ENCODE results near the gene R3HCC1L.

R3HCC1L gene

DNA sequence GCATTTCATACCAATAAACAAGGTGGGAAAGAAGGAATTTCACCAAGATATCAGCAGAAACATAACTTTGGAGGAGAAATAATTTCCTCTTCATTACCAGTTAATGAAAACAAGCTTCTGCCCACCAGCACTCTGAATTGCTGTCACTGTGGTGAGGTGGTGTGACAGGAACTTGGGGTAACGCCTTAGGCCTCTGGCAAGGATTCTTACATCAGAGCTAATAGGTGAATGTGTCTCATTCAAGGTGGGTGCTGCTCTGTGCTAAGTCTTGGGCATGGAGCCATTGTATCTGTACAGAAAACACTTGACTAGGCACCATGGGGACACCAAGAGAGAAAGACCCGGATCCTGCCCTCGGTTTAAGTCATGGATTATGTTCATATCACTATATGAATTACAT lies 141.9 kb downstream of the R3HCC1L start:
- no peak for DNase-seq (ENCODE audit: low read depth, low spot score)

DNA sequence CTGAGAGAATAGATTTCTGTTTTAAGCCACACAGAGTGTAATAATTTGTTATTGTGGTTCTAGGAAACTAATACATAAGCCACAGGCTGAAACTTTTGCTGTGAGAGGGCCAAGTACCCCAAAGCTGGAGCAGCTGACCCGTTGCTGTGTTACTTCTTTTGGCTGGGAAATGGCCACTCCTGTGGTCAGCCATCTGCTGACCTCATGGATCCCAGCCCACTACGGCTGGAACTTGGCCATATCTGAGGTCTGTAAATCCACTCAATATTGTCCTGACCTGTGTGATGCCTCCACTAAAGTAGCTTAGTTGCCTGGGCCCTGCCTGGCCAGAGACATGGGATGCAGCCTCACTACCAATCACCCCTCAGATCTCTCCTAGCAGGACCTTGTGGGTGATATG lies 151.0 kb downstream of the R3HCC1L start:
- DNase-seq (ENCODE audit: low read depth, low spot score): no peak

DNA sequence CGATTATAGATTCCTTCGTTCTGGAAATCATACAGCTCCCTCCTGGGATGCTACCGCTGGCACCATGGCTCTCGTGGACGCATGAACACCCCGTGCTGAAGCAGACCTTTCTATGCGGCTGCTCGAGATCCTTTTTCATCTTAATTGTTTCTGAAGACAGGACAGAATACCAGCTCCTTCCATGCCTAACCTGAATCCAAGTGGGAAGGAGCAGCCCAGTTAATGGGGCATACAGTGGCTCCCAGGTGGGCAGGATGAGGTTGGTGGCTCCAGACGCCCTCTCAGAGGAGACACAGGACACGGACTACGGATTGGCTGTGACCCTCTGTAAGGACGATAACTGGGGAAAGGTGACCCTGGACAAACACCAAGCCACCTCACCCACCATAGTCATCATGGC lies 152.0 kb downstream of the R3HCC1L start:
- DNase-seq (ENCODE audit: low read depth, low spot score): no peak

DNA sequence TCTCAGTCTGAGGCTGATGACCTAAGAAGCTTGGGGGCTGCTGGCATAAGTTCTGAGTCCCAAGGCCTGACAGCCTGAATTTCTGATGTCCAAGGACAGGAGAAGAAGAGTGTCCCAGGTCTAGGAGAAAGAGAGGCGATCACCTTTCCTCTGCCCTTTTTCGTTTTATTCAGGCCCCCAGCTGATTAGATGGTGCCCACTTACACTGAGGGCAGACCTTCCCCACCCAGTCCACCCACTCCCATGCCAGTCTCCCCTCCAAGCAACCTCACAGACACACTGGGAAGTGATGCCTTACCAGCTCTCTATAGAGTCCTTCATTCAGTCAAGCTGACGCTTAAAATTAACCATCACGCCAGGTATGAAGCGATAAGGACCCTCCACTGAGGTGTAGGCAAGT lies 152.9 kb downstream of the R3HCC1L start:
- no peak for DNase-seq (ENCODE audit: low read depth, low spot score)

DNA sequence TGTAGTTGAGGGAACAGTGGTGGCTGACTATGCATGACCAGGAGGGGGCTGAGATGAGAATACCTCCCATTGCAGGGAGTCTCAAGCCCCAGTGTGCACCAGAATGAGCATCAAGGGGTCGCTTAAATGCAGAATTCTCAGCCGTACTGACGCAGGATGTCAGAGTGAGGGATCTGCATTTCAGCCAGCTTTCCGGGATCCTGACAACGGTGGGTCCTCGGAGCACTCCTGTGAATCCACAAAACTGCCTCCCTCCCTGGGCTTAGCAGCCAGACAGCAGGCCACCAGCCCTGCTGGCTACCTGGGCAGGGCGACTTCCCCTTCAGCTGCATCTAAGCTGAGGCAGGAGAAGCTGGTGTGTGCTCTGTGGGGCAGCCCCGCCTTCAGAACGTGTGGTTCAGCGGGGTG lies 155.3 kb downstream of the R3HCC1L start:
- DNase-seq (ENCODE audit: low read depth, low spot score): no peak

DNA sequence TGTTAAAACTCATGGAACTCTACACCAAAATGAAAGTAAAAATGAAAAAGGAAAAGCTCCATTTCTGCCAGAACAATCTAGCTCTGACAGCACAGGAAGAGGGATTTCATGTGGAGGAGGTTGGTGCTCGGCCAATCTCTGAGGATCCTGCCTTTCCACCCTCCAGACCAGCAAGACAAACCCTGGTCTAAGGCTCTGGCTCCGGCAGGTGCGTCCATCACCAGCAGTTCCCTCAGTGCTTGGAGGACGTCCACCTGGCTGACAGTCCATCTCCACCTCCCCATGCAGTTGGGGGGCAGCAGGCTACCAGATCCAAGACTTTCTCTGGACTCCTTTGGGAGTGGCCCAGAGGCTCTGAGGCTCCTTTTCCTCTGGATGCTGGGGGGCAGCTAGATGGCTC lies 158.5 kb downstream of the R3HCC1L start:
- DNase-seq (ENCODE audit: low read depth, low spot score): no peak

DNA sequence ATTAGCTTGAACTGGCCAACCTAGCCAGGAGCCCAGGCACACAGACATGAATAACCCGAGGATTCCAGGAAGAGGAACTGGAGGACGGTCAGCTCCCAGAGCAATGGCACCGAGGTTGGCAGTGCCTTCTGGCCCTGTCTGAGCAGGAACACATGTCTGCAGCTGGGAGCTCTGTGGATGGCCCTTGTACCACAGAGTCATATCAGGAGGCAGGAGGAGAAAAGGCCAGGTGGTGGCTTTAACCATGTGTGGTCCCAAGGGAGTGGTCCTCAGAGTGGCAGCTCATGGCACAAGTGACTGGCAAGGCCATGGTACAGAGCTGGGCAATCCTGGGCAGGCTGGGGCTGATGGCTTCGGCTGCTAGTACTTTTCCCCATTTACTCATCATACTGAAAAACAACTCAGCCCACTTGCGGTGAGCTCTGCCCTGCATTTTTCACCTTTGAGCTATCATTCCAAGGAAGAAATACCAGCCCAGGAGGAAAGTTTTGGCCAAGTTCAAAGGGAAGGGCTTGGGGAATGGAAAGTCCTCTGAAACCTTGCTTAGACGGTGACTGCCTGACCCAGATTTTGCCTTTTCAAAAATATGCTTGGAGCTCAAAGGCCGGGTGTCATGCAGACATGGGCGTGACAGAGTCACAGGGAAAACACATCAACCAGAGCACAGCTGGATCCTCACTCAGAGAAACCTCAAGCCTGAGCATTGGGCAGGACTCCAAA lies 159.3 kb downstream of the R3HCC1L start:
- DNase-seq (ENCODE audit: low read depth, low spot score): no peak

DNA sequence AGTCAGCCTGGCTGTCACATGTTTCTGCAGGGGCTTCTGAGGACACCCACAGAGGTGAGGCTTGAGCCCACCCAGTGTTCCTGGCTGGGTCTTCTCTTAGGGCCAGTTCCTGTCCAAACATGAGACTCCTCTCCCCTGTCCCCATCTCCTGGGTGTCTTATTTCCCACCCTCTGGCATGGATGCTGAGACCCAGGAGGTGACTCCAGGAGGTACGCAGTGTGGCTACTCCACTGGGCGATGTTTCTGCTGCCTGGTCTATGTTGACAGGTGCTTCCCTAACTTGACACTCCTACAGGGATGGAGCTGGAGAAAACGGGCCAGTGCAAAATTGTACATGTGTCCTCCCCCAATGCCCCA lies 159.8 kb downstream of the R3HCC1L start:
- no peak for DNase-seq (ENCODE audit: low read depth, low spot score)

Data from activated CD4-positive, CD25-positive, alpha-beta regulatory T cell treated with anti-CD3 and anti-CD28 coated beads, Interleukin-2, amount 50 U/mL, for 16 hours (primary cell).